NCI-H2227 treated with DMSO at 0.1 percent for 48 hours (cell line): ENCODE data around the gene ARPC4.

Experiments
- DNase-seq: peaks from one replicate; lab custom pipeline; 2025; lab: John Stamatoyannopoulos, UW

ARPC4 gene

DNA sequence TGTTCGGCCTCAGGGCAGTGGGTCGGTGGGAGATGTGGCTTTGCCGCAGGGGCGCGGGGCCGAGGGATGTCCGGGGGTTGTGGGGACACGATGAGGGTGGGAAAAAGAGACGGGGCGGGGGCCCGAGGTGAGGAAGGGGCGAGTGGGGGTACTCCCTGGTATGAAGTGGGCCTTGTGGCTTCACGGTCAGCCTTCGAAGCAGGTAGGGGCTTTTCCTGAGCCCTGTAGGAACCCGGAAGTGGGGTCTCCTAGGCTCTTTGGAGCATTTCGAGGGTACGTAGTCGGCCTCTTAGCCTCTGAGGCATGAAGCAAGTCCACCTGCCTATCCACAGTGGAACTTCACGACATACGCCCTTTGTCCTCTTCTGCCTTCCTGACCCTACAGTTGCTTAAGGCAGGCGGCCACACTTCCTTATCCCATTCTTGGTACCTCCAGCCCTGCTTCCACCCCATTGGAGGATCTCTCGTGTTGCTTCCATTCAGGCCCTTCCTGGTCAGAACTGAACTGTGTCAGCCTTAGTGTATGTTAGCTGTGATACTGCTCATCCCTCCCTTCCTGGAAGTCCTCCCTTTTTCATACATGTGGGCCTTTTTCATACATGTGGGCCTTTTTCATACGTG lies 389 bp downstream of the ARPC4 start:
- no peak for DNase-seq

DNA sequence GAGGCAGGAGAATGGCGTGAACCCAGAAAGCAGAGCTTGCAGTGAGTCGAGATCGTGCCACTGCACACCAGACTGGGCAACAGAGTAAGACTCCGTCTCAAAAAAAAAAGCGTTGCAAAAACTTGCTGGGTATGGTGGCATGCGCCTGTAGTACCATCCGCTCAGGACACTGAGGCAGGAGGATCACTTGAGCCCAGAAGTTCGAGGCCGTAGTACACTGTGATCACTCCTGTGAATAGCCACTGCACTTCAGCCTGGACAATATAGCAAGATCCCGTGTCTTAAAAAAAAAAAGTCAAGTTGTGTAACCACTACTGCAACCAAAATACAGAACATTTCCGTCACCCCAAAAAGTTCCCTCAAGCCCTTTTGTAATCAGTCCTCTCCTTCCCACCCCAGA lies 1.5 kb downstream of the ARPC4 start:
- no peak for DNase-seq

DNA sequence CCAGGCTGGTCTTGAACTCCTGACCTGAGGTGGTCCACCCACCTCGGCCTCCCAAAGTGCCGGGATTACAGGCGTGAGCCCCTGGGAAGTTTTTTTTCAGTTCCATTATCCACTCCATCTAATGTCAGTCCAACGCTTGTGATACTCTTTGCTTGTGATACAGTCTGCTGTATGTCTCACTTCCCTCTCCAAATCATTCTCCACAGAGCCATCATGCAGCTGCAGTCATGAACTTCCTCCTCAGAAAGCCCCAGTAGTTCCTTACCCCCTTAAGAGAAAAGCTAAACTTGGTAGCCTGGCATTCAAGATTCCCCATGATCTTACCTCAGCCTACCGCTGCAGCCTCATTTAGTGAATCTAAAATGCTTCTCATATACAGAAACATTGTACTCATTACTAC lies 2.3 kb downstream of the ARPC4 start:
- no peak for DNase-seq

DNA sequence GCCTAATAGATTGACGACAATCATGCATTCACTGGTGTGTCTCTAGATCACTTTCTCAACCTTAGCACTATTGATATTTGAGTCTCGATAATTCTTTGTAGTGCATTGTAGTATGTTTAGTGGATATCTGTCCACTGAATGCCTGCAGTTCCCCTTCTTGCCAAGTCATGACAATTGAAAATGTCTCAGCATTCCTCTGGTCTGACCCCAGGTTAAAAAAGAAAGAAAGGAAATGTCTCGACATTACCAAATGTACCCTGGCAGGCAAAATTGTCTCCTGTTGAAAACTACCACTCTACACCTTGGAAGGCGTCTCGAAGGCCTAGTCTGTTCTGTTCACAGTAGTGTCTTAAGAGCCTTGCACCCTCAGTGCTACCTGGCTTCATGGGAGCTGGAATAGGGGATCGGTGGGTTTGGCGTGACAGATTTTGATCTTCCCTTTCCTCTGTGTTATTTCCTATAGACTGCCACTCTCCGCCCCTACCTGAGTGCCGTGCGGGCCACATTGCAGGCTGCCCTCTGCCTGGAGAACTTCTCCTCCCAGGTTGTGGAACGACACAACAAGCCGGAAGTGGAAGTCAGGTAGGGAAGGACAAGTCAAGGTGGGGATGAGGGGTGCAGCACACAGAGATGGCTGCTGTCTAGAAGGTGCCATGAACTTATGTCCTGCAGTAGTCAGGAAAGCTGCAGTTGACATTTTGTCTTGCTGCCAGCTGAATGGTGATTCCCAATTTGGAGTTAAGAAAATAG lies 4.5 kb downstream of the ARPC4 start:
- DNase-seq: no peak

DNA sequence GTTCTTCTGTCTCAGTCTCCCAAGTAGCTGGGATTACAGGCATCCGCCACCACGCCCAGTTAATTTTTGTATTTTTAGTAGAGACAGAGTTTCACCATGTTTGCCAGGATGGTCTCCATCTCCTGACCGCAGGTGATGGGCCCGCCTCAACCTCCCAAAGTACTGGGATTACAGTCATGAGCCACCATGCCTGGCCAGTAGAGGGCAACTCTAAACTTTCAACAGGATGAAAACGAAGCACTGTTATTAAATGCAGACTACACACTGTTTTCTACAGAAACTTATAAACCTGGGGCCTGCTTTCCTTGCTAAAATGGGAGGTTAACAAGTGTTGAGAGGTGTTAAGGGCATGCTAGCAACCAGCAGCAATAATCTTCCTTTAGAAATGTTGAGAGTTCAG lies 7.6 kb downstream of the ARPC4 start:
- DNase-seq: no peak

DNA sequence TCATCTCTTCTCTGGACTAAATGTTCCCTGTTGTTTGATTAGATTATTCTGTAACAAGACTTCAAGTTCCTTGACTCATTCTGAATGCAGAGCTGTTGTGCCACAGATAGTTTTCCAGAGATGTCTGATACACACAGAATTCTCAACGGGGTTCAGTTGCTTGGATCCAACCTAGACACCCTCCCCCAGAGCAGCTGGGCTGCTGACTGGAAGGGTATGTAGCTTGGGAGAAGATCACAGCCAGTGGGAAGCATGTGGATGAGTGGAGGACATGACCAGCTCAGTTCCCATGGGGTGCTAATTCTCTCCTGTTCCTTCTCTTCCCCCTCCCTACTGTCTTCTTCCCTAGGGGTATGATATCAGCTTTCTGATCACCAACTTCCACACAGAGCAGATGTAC lies 10.6 kb downstream of the ARPC4 start:
- DNase-seq: no peak

DNA sequence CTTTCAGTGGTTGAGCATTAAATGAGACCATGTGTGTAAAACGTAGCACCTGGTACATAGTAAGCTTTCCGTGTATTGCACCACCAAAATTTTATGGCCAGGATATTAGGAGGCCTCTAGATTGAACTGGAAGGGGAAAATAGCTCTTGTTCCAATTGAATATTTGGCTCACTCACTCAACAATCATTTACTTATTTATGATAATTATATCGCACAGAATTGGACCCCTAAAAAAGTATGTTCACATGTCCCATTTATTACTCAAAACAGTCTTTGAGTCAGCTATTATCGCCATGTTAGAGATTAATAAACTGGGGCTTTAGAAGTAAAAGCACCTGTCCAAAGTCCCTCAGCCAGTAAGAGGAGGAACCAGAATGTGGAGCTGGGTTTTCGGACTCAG lies 12.1 kb downstream of the ARPC4 start:
- DNase-seq: no peak

DNA sequence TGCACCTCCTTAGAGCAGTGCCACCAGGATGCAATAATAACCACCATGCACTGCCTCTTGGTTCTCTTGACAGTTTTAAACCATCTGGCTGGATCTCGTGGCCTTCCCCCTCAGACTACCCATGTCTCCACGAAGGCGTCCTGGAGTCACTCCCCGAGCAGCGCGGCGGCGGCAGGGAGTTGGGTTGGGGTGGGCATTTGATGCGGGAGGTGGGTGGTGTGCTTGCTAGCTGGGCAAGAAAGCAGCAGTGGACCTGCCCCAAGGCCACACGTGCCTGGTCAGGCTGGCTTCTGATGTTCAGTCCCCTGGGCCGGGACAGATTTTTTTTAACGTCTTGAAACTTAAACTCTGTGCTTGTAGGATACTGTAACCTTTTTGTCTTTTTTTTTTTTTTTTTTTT lies 13.3 kb downstream of the ARPC4 start:
- DNase-seq: no peak

DNA sequence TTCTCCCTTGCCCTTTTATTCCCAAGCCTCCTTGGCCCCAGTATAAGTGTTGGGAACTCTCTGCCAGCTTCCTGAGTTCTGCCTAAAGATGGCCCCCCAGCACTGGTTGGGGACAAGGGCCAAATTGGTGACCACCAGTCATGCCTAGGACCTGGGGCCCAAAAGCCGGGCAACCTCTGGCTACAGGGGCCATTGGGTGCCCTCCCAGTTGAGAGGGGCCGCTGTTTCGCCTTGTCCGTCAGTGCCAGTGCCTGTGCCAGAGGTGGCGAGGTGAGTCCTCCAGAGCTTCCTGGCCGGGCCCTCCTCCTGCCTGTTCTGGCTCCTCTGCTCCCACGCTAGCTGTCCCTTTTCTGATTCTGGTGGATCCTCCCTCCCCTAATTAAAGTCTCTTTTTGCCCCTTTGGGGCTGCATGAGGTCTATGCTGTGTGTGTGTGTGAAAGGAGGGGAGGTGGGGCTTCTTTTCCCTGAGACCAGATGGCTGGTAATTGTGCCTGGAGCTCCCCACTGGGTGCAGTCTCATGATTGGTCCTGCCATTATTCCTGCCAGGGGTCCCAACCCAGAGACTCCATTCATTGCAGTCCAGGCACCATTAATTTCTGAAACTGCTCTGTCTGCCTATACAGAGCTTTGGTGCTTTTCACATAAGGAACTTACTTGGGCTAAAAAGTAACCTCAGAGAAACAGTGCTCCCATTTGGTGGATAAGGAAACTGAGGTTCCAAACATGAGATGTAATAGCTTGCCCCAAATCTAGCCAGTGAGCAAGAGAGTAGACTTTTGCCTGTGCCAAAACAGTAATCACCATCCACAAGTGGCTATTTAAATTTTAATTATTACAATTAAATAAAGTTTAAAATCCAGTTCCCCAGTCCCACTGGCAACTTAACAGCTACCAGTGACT lies 14.1 kb downstream of the ARPC4 start:
- DNase-seq: peak; percentile 72

DNA sequence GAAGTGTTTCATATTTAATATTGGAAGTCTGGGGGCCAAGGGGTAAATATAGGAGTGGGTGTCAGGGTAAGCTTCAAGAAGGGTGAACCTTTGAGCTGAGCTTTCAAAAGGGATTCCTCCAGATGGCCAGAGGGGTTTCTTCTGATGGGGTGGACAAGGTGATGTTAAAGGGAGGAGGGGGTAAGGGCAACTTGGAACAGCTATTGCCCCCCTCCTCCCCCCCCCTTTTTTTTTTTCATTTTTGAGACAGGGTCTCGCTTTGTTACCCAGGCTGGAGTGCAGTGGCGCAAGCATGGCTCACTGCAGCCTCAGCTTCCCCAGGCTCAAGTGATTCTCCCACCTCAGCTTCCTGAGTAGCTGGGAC lies 15.1 kb downstream of the ARPC4 start:
- DNase-seq: no peak

DNA sequence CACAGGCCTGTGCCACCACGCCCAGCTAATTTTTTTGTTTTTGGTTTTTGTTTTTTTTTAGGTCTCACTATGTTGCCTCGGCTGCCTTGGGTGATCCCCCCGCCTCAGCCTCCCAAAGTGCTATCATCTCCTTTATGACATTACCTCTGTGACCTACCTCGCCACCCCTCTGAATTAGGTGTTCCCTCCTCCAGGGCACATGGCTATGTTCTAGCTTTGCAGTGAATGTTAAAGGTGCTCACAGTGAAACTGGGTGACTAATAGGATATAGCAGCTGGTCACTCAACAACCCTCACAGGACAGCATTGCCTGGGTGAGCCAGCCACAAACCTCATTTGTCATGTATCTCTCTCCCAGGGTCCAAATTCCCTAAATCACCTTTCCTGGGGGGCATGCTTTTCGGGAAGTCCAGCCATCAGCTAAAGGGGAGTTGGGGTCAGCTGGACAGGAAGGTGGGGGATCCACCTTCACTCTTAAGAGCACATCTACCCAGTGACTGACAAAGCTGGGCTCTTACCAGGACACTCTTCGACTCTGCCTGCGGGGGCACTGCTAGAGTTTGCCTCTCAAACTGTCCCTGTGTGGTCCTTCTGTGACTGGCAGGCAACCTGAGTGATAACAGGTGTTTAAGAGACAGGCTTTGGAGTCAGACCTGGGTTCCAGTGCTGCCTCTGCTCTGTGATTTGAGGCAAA lies 15.6 kb downstream of the ARPC4 start:
- no peak for DNase-seq

DNA sequence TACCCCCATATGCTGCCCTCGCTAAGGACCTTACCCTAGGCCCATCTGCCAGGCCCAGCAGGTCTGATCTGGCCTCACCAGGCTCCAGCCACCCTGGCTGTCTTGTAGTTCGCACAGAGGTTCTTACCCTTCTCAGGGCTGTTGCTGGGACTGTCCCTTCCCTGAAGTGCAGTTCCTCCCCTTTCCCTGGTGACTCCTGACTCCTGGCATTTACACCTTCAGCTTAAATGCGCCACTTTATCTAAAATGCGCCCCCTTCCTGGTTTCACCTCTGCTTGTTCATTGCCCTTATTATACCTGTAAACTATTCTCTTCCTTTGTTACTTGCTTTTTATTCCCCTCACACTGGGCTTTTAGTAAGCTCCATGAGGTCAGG lies 16.3 kb downstream of the ARPC4 start:
- DNase-seq: no peak

DNA sequence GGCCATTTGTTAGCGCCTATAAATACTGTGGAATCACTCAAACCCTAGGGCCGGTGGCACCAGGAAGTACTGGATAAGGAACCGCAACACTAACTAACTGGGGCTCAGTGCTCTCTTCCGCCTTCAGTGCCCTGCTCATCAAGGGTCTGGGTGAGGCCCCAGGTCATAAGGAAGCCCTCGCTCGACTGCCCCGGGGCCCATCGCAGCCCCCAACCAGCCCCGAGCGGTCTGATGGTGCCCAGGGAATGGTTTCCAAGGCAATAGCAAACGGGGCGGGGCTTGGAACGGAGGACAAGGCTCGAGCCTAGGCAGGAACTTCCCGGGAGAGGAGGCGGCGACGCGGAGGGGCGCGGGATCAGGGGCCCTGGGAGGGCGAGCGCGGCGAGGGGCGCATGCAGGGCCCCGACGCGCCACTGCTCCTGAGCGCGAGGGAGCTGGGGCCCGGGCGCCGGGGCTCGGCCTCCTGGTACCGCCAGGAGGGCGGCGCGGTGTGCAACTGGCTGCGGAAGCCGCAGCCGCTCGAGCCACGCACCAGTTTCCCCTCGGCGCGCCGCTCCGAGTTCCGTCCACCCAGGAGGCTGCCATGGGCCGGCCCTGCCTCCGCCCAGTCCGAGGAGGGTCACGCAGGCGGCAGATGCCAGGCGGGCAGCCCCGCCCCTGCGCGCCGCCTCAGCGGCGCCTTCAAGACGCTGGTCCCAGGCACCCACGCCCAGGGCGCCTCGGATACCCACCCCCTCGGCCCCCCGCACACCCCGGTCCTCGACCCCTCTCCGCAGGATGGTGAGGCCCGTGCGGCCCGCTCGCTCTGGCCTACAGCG lies 16.9 kb downstream of the ARPC4 start, which contains the start of gene TTLL3:
TSS of gene TTLL3 (plus strand) at position 648 of the 818 bp plus-strand sequence. CDS start 400 bp downstream, outside the sequence.
- peak; percentile 48 for DNase-seq

DNA sequence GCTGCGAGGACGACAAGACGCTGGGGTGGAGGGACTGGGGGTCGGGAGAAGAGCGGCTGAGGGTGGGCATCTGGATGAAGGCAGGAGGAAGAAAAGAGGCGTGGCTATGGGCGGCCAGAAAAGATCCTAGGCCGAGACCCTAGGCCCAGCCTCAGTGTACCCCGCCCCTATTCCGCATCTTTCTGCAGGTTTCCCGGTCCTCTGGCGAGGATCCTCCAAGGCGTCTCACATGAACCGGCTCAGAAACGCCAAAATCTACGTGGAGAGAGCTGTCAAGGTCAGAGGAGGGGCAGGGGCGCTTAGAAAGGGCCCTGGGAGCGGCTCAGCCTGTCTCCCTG lies 17.5 kb downstream of the ARPC4 start:
- peak; percentile 24 for DNase-seq

DNA sequence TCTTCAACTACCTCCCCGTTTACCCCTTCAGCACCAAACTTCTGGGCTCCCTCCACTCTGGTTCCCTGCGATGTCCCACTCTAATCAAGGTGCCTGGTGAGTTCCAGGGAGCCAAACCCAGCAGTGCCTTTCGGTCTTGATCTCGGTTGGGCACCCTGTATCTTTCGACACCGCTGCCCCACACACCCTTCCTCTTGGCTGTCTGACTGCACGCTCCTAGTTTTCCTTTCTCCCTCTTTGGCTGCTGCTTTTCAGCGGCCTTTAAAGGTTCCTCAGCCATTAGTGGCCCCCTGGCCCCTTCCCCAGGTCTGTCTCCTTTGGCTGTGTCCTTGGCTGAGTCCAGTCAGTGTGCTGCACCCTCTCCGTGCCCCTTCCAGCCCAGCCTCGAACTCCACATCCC lies 18.0 kb downstream of the ARPC4 start:
- no peak for DNase-seq

DNA sequence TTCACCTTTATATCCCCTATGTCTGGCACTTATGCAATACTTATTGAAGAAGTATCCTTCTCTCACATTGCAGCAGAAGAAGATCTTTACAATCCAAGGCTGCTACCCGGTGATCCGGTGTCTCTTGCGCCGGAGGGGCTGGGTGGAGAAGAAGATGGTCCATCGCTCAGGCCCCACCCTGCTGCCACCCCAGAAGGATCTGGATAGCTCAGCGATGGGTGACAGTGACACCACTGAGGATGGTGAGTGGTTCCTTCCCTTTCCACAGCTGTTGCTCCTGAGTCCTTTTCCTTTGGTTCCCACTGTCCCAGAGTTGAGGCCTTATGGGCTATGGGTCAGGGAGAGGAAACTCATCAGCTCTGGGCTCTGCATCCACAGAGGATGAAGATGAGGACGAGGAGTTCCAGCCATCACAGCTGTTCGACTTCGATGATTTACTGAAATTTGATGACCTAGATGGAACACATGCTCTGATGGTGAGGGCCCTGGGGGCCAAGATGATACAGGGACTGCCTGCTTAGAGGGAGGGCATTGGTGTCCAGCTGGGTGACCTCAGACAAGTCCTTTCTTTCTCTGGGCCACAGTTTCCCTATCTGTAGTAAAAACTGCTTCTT lies 20.1 kb downstream of the ARPC4 start:
- no peak for DNase-seq

DNA sequence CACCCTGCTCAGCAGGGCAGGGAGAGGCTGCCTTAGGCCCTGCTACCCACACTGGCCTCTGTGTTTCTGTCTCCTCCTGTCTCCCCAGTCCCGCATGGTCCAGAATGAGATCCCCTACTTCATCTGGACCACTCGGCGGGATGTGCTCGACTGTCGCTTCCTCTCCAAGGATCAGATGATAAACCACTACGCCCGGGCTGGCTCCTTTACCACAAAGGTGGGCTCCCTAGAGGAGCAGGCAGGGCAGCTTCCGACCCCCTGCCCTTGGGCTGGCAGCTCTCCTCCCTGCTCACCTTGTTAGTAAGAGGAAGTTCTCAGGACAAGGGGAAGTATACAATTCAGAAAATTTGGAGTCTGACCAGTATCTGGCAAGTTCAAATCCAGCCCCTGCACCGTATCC lies 23.1 kb downstream of the ARPC4 start:
- no peak for DNase-seq

DNA sequence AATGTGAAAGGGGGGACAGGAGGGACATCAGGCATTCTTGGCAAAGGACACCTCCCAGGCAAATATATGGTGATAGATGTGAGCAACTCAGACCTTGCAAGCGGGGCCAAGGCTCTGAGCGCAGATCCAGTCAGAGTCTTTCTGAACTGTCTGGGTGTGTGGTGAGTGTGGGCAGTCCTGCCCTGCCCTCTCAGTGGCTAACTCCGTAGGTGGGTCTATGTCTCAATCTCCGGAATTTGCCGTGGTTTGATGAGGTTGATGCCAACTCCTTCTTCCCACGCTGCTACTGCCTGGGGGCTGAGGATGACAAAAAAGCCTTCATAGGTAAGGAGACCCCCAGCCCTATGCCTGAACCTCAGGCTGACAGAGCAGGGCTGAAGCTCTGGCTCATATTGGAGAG lies 24.6 kb downstream of the ARPC4 start:
- no peak for DNase-seq

DNA sequence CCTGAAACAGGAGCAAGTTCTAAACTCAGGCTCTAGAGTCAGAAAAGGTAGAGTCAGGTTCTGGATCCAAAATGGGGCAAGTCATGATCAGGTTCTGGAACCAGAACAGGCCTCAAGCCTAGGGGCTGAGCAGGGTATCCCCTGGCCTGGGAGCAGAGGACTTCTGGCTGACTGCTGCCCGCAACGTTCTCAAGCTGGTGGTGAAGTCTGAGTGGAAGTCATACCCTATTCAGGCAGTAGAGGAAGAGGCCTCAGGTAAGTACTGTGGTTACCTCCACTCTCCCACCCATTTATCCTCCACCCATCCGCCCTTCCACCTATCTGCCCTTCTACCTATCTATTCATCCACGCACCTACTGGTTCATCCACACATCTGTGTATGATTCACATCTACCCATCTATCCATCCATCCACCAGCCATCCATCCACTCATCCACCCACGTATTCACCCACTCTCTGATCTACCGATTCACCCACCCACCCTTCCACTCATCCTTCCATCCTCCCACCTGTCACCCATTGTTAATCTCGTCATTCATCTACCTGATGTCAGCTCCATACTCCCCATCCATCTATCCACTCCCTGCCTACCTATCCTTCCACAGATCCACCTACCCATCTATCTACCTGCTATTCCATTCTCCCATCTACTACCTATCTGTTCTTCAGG lies 25.9 kb downstream of the ARPC4 start:
- DNase-seq: no peak

DNA sequence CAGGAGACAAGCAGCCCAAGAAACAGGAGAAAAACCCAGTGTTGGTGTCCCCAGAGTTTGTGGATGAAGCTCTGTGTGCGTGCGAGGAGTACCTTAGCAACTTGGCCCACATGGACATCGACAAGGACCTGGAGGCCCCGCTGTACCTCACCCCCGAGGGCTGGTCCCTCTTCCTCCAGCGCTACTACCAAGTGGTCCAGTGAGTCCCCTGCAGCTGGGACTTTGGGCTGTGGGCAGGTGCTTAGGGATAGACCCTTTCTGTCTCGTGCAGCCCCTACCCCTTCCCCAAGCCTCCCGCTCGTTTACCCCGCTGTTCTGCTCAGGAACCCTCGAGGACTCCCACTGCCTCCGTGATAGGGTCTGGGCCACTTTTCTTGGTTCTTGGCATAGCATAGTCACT lies 27.7 kb downstream of the ARPC4 start:
- no peak for DNase-seq

DNA sequence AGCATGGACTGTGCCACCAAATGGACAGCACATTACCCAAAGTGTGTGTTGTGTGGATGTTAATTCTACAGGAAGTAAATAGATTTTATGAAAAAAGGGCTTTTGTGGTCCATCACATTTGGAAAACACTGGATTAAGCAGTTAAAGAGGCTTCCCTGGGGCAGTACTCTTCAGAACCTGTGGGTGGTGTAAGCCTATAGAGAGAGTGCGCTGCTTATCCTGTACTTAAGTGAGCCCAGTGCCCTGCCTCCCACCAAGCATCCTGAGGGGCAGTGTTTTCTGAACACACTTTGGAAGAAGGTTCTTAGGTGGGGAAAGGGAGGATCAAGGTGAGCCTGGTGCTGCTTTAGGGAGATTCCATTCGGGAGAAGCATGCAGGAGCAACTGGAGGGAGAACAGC lies 28.1 kb downstream of the ARPC4 start:
- DNase-seq: no peak
